KOPT-K1 (cell line): ENCODE measurements around the gene OR4D5.

Source experiments
- H3K27ac ChIP-seq: fragments of 200-600 bp; sonication (generic); 2 replicates; pipeline ENCODE4 v1.5.1; 2016; ENCODE audit warnings: antibody characterized with exemption, mild to moderate bottlenecking, low read depth, low read length; ENCODE audit not compliant: poor library complexity, severe bottlenecking
- H3K36me3 ChIP-seq: fragments of 200-600 bp; sonication (generic); 2 replicates; pipeline ENCODE4 v1.5.1; 2017; ENCODE audit warnings: antibody characterized with exemption, mild to moderate bottlenecking, low read length, moderate library complexity; ENCODE audit not compliant: insufficient read depth
- H3K9me3 ChIP-seq: fragments of 200-600 bp; sonication (generic); 2 replicates; pipeline ENCODE4 v1.5.1; 2017; ENCODE audit warnings: antibody characterized with exemption, low read length, mild to moderate bottlenecking; ENCODE audit not compliant: insufficient read depth, poor library complexity, severe bottlenecking

Gene OR4D5

GRCh38 chr11:123939317-123939716 is at the start of gene OR4D5:
Gene OR4D5, plus strand, starts transcription at chr11:123939617. Its CDS starts 0 bp downstream, at chr11:123939617.
- Histone ChIP-seq H3K27ac (no peak within 1 kb of the TSS), H3K9me3 (no peaks in the 10 kb centered on the region)

GRCh38 chr11:123892031-123892430 is 47.4 kb upstream of the OR4D5 start:
- no peaks in the 10 kb centered on the region for H3K36me3 ChIP-seq
- no peak overlapping the region for H3K27ac ChIP-seq
- H3K9me3 ChIP-seq: no peaks in the 10 kb centered on the region

More at GRCh38 chr11:123939317-123939716, at the start of gene OR4D5:
- no peaks in the 10 kb centered on the region for H3K36me3 ChIP-seq

- no peak overlapping the region for H3K27ac ChIP-seq
- H3K36me3 ChIP-seq: no peaks in the 10 kb centered on the region
- H3K9me3 ChIP-seq: no peaks in the 10 kb centered on the region
Observed at GRCh38 chr11:123899792-123900191, 39.6 kb upstream of the OR4D5 start.

- no peaks in the 10 kb centered on the region for H3K9me3 ChIP-seq
- H3K36me3 ChIP-seq: no peaks in the 10 kb centered on the region
- H3K27ac ChIP-seq: no peak within 1 kb of the TSS
Observed at GRCh38 chr11:123901867-123902266, 37.5 kb upstream of the OR4D5 start, which contains the start of gene OR8D4. Gene OR8D4, plus strand, starts transcription at chr11:123902167. Its CDS starts 4,265 bp downstream, at chr11:123906432.

- H3K36me3 ChIP-seq: no peaks in the 10 kb centered on the region
- no peaks in the 10 kb centered on the region for H3K9me3 ChIP-seq
- H3K27ac ChIP-seq: no peak overlapping the region
Observed at GRCh38 chr11:123903932-123904331, 35.5 kb upstream of the OR4D5 start.

- Histone ChIP-seq H3K9me3 (no peaks in the 10 kb centered on the region), H3K27ac (no peak overlapping the region), H3K36me3 (no peaks in the 10 kb centered on the region)
Observed at GRCh38 chr11:123904932-123905331, 34.5 kb upstream of the OR4D5 start.

- no peaks in the 10 kb centered on the region for H3K36me3 ChIP-seq
- no peak overlapping the region for H3K27ac ChIP-seq
- H3K9me3 ChIP-seq: no peaks in the 10 kb centered on the region
Observed at GRCh38 chr11:123905826-123906225, 33.6 kb upstream of the OR4D5 start.

- Histone ChIP-seq H3K36me3 (no peaks in the 10 kb centered on the region), H3K9me3 (no peaks in the 10 kb centered on the region)
Observed at GRCh38 chr11:123920943-123921342, 18.5 kb upstream of the OR4D5 start.

GRCh38 chr11:123924027-123924426 is 15.4 kb upstream of the OR4D5 start:
- Histone ChIP-seq H3K36me3 (no peaks in the 10 kb centered on the region), H3K9me3 (no peaks in the 10 kb centered on the region), H3K27ac (no peak overlapping the region)

More at GRCh38 chr11:123920943-123921342, 18.5 kb upstream of the OR4D5 start:
- no peak overlapping the region for H3K27ac ChIP-seq

GRCh38 chr11:123942413-123942812 is 3.0 kb downstream of the OR4D5 start:
- Histone ChIP-seq H3K27ac (no peak overlapping the region), H3K36me3 (no peaks in the 10 kb centered on the region), H3K9me3 (no peaks in the 10 kb centered on the region)

- H3K36me3 ChIP-seq: no peaks in the 10 kb centered on the region
- no peaks in the 10 kb centered on the region for H3K9me3 ChIP-seq
Observed at GRCh38 chr11:123943738-123944137, 4.3 kb downstream of the OR4D5 start, which contains the start of gene OR6T1. Gene OR6T1, minus strand, starts transcription at chr11:123943838. Its CDS starts 0 bp downstream, at chr11:123943838.

GRCh38 chr11:123945132-123945531 is 5.7 kb downstream of the OR4D5 start:
- Histone ChIP-seq H3K36me3 (no peaks in the 10 kb centered on the region), H3K9me3 (no peaks in the 10 kb centered on the region), H3K27ac (no peak overlapping the region)

More at GRCh38 chr11:123943738-123944137, 4.3 kb downstream of the OR4D5 start, which contains the start of gene OR6T1:
- no peak within 1 kb of the TSS for H3K27ac ChIP-seq

- H3K27ac ChIP-seq: no peak overlapping the region
- no peaks in the 10 kb centered on the region for H3K9me3 ChIP-seq
- H3K36me3 ChIP-seq: no peaks in the 10 kb centered on the region
Observed at GRCh38 chr11:123956752-123957151, 17.3 kb downstream of the OR4D5 start.

GRCh38 chr11:123973816-123974215 is 34.4 kb downstream of the OR4D5 start:
- Histone ChIP-seq H3K36me3 (no peaks in the 10 kb centered on the region), H3K27ac (no peak overlapping the region), H3K9me3 (no peaks in the 10 kb centered on the region)

- H3K36me3 ChIP-seq: no peaks in the 10 kb centered on the region
- H3K27ac ChIP-seq: no peak overlapping the region
- H3K9me3 ChIP-seq: no peaks in the 10 kb centered on the region
Observed at GRCh38 chr11:123976770-123977560, 37.5 kb downstream of the OR4D5 start.
